GM13976 (cell line): ENCODE data around the gene CCNH.

Experiments used
- DNase-seq: peaks from one replicate; pipeline ENCODE4 v3.0.0; 2012; ENCODE audit warnings: low spot score
- in situ Hi-C: fragments of 300-500 bp; cut with MboI; formaldehyde crosslinking; loops from one replicate; pipeline ENCODE4 v1.12.0; 2022; ENCODE audit warnings: low sequenced_read_pairs, mixed read lengths, inconsistent platforms; ENCODE audit not compliant: unreplicated experiment
- TF ChIP-seq, protein P1 (sequence below): IDR thresholded peaks from 2 replicates; pipeline ENCODE4 v1.5.1; 2012; ENCODE audit warnings: borderline replicate concordance, mild to moderate bottlenecking; ENCODE audit not compliant: insufficient read depth; ENCODE audit errors: extremely low read depth, missing control alignments, control extremely low read depth

Gene CCNH

DNA sequence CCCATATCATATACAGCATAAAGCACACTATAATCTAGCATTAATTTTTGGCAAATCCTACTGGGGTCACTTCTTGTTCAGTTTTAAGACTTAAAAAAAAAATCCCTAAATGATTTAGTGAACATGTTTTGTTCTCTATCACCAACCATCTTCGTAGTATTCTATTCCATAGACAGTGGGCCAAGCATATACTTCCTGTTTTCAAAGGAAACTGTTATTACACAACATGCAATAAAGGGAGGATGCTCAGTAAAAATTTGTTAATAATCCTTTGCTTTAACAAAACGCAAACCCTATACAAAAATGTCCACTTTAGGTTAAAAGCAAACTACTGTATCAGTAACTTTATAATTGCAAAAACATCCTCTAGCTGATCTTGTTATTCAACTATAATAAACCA is 13.0 kb downstream of the CCNH start:
- in situ Hi-C loops: no loop called here
- TF ChIP-seq, protein P1, sequence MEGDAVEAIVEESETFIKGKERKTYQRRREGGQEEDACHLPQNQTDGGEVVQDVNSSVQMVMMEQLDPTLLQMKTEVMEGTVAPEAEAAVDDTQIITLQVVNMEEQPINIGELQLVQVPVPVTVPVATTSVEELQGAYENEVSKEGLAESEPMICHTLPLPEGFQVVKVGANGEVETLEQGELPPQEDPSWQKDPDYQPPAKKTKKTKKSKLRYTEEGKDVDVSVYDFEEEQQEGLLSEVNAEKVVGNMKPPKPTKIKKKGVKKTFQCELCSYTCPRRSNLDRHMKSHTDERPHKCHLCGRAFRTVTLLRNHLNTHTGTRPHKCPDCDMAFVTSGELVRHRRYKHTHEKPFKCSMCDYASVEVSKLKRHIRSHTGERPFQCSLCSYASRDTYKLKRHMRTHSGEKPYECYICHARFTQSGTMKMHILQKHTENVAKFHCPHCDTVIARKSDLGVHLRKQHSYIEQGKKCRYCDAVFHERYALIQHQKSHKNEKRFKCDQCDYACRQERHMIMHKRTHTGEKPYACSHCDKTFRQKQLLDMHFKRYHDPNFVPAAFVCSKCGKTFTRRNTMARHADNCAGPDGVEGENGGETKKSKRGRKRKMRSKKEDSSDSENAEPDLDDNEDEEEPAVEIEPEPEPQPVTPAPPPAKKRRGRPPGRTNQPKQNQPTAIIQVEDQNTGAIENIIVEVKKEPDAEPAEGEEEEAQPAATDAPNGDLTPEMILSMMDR: no peak
- no peak for DNase-seq

GRCh38 chr5:87398981-87399614 is 13.6 kb downstream of the CCNH start:
- TF ChIP-seq, protein P1: no peak
- DNase-seq: no peak
- in situ Hi-C loops: no loop called here

DNA sequence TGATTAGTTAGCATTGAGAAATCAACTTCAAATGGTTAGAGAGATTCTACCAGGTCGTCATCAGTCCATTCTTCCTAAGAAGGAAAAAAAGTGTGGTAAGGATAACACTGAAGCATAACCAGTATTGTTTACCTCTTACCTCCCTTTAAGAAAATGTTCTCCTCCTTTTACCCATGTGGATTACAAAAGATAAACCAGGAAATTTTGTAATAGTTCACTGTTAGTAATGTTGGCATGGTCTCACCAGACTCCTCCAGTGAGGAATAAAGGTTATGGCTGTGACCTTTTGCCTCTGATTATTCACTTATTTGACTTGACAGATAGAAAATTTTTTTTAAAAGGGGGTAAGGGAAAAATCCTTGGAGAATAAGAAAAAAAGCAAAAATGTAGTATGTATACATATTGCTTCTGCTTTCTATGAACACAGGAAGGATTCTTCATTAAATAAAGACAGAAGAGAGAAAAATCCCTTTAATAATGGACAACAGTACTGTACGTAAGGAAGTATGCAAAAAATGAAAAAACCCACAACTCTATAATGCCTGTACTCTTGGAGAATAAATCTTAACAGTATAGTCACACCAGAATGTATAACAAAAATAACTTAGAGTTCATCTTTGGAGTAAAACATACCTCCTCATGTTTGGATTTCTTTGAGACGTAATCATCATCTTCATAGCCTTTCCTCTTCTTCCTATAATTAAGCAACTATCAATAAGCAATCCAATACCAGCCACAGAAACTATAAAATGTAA is 18.1 kb downstream of the CCNH start:
- in situ Hi-C loops: no loop called here
- no peak for DNase-seq
- TF ChIP-seq, protein P1: no peak

DNA sequence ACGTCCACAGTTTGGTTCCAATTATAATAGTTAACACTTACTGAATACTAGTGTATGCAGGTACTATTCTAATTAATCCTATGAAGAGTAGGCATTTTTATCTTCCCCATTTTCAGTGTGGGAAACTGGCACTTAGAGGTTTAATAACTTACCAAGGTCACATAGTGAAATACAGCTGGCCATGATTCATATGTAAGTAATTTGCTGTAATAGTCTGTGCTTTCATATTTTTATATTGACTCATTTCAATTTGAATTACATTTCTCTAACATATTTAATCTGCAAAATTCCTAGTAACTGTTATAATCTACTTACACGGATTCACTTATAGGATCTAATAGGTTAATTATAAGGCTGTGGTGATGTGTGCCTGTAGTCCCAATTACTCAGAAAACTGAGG is 19.4 kb downstream of the CCNH start:
- TF ChIP-seq, protein P1: no peak
- no peak for DNase-seq
- in situ Hi-C loops: no loop called here

- TF ChIP-seq, protein P1: no peak
- DNase-seq: no peak
- in situ Hi-C loops: no loop called here
Measured at GRCh38 chr5:87392801-87393200, 19.9 kb downstream of the CCNH start.

GRCh38 chr5:87392170-87392569 is 20.6 kb downstream of the CCNH start:
- TF ChIP-seq, protein P1: no peak
- no peak for DNase-seq
- in situ Hi-C loops: no loop called here
